MCF 10A (cell line): ENCODE results near the gene CLCN4. TPM values are rescaled to one million over a fixed set of nuclear protein-coding genes. Genes with fewer than 3 reads are reported as not detected.
A peak's percentile ranks its signal among the peaks of the same experiment; 100 is the strongest.

Source experiments
- BruUV-seq: library from RNA; stranded (reverse); fragments of 400-500 nt; replicated peaks from 2 replicates; lab custom pipeline; 2021; lab: Mats Ljungman, UMichigan
- CTCF ChIA-PET: fragments of 300-600 bp; sonication (Branson Sonifier 250); formaldehyde crosslinking; extraction: SDS; loops from one replicate; lab custom pipeline; 2021; ENCODE audit warnings: antibody characterized with exemption, inconsistent platforms; lab: Yijun Ruan, JAX
- POLR2A ChIA-PET: fragments of 300-600, 350-650 bp; sonication (Branson Sonifier 250); formaldehyde crosslinking; extraction: SDS; loops from one replicate; lab custom pipeline; 2020; ENCODE audit warnings: antibody characterized with exemption, inconsistent platforms; lab: Yijun Ruan, JAX
- DNase-seq: peaks from one replicate; pipeline ENCODE4 v3.0.0-alpha.2; 2018; ENCODE audit not compliant: unreplicated experiment
- H3K27ac Mint-ChIP-seq: one replicate; pipeline ENCODE4 v1.8.0; 2022; ENCODE audit warnings: mild to moderate bottlenecking, low read depth, mixed read lengths; ENCODE audit not compliant: unreplicated experiment
- H3K27me3 Mint-ChIP-seq: one replicate; pipeline ENCODE4 v1.8.0; 2022; ENCODE audit warnings: mixed read lengths; ENCODE audit not compliant: insufficient read depth, unreplicated experiment
- H3K36me3 Mint-ChIP-seq: one replicate; pipeline ENCODE4 v1.8.0; 2022; ENCODE audit warnings: mild to moderate bottlenecking, moderate library complexity, mixed read lengths; ENCODE audit not compliant: insufficient read depth, unreplicated experiment
- H3K4me1 Mint-ChIP-seq: one replicate; pipeline ENCODE4 v1.8.0; 2022; ENCODE audit warnings: mixed read lengths; ENCODE audit not compliant: insufficient read depth, unreplicated experiment
- H3K4me3 Mint-ChIP-seq: one replicate; pipeline ENCODE4 v1.8.0; 2022; ENCODE audit warnings: mild to moderate bottlenecking, moderate library complexity, mixed read lengths; ENCODE audit not compliant: unreplicated experiment
- H3K9me3 Mint-ChIP-seq: one replicate; pipeline ENCODE4 v1.8.0; 2022; ENCODE audit warnings: mixed read lengths; ENCODE audit not compliant: unreplicated experiment
- intact Hi-C: fragments of 100-400 bp; cut with micrococcal nuclease; formaldehyde crosslinking; loops from 2 replicates; pipeline ENCODE4 v1.14.1; 2022
- total RNA-seq: library from RNA; stranded (reverse); gene quantifications from 2 replicates; pipeline ENCODE4 v1.2.3, GENCODE V29; 2022
- TF ChIP-seq, protein P1 (sequence below): fragments of 200-600 bp; IDR thresholded peaks from one replicate; pipeline ENCODE4 v1.8.0; 2022; ENCODE audit warnings: antibody characterized with exemption, mild to moderate bottlenecking; ENCODE audit not compliant: unreplicated experiment

The CLCN4 gene
- total RNA-seq, 1 experiment from 2014 or later: 7.3 TPM

DNA sequence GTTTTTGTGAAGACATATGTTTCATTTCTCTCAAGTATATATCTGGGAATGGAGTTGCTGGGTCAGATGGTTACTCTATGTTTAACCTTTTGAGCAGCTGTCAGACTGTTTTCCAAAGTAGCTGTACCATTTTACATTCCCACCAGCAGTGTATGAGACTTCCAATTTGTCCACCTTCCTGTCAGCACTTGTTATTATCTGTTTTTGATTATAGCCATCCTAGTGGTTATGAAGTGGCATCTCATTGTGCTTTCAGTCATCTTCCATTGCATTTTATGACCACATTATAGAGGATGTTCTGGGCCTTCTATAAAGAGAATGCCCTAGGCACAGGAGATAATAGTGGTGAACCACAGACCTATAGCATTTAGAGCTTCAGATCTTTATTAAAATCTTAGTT, 39.2 kb downstream of the CLCN4 start:
- Mint-ChIP-seq H3K9me3 (peaks cover 8% of the 10 kb centered on the region), H3K36me3 (peaks cover 18% of the 10 kb centered on the region), H3K27me3 (no peaks in the 10 kb centered on the region), H3K4me3 (no peak overlapping the region), H3K27ac (no peak overlapping the region), H3K4me1 (peaks cover 6% of the 10 kb centered on the region)
- TF ChIP-seq, protein P1, sequence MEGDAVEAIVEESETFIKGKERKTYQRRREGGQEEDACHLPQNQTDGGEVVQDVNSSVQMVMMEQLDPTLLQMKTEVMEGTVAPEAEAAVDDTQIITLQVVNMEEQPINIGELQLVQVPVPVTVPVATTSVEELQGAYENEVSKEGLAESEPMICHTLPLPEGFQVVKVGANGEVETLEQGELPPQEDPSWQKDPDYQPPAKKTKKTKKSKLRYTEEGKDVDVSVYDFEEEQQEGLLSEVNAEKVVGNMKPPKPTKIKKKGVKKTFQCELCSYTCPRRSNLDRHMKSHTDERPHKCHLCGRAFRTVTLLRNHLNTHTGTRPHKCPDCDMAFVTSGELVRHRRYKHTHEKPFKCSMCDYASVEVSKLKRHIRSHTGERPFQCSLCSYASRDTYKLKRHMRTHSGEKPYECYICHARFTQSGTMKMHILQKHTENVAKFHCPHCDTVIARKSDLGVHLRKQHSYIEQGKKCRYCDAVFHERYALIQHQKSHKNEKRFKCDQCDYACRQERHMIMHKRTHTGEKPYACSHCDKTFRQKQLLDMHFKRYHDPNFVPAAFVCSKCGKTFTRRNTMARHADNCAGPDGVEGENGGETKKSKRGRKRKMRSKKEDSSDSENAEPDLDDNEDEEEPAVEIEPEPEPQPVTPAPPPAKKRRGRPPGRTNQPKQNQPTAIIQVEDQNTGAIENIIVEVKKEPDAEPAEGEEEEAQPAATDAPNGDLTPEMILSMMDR: no peak
- no TSS peak for BruUV-seq
- intact Hi-C loops: no loop called here
- DNase-seq: no peak
- CTCF ChIA-PET: interaction anchor here (0.6 to 3.7 kb wide), 5 partner anchors 421 to 572 kb away, joined by 3 to 23 read pairs (median 4); no protein-coding TSS in a partner anchor
- POLR2A ChIA-PET: interaction anchor here (1.2 kb wide), 1 partner anchor 440 kb away, joined by 3 read pairs; no protein-coding TSS in a partner anchor

- H3K9me3 Mint-ChIP-seq: peaks cover 8% of the 10 kb centered on the region
- no peak for DNase-seq
- H3K27me3 Mint-ChIP-seq: no peaks in the 10 kb centered on the region
- POLR2A ChIA-PET: no interaction called here
- H3K36me3 Mint-ChIP-seq: peaks cover 13% of the 10 kb centered on the region
- TF ChIP-seq, protein P1: no peak
- H3K4me3 Mint-ChIP-seq: no peak overlapping the region
- CTCF ChIA-PET: interaction anchor here (1.1 to 1.9 kb wide), 3 partner anchors 418 to 525 kb away, joined by 4 read pairs; no protein-coding TSS in a partner anchor
- H3K4me1 Mint-ChIP-seq: peaks cover 6% of the 10 kb centered on the region
- intact Hi-C loops: no loop called here
- no peak overlapping the region for H3K27ac Mint-ChIP-seq
- BruUV-seq: no TSS peak
These were observed 40.8 kb downstream of the CLCN4 start for GRCh38 chrX:10197279-10198210.

- BruUV-seq: no TSS peak
- intact Hi-C loops: no loop called here
- H3K27ac Mint-ChIP-seq: no peak overlapping the region
- ChIA-PET POLR2A (no interaction called here), CTCF (interaction anchor here (0.6 to 3.5 kb wide), 5 partner anchors 8 to 526 kb away, joined by 3 to 22 read pairs (median 3); no protein-coding TSS in a partner anchor)
- no peak overlapping the region for H3K4me3 Mint-ChIP-seq
- no peak for DNase-seq
- H3K9me3 Mint-ChIP-seq: peaks cover 8% of the 10 kb centered on the region
- H3K4me1 Mint-ChIP-seq: peaks cover 6% of the 10 kb centered on the region
- TF ChIP-seq, protein P1: no peak
- peaks cover 13% of the 10 kb centered on the region for H3K36me3 Mint-ChIP-seq
- no peaks in the 10 kb centered on the region for H3K27me3 Mint-ChIP-seq
These were observed 41.5 kb downstream of the CLCN4 start for GRCh38 chrX:10198254-10198653.

DNA sequence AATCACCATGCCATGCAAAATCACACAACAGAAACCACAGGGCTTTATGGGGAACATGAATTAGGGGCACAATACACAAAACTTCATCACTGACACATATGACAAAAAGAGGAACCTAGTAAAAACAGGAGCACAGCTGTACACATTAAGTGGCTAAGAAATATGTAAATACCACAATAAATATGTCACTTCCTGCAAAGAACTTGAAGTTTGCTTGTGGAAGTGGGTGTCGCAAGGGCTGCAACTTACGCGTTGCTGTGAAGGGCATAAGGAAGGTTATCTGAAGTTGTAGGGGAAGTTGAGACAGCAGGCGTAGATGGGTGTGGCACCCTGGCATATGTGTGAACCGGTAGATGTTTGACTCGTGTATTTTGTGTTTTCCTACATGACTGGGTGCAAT, 42.4 kb downstream of the CLCN4 start:
- TF ChIP-seq, protein P1: no peak
- H3K36me3 Mint-ChIP-seq: peaks cover 13% of the 10 kb centered on the region
- no peak overlapping the region for H3K27ac Mint-ChIP-seq
- peaks cover 8% of the 10 kb centered on the region for H3K9me3 Mint-ChIP-seq
- peaks cover 6% of the 10 kb centered on the region for H3K4me1 Mint-ChIP-seq
- CTCF ChIA-PET: interaction anchor here (0.8 to 3.5 kb wide), 3 partner anchors 9 to 523 kb away, joined by 3 to 22 read pairs (median 3); no protein-coding TSS in a partner anchor
- H3K4me3 Mint-ChIP-seq: no peak overlapping the region
- POLR2A ChIA-PET: no interaction called here
- intact Hi-C loops: no loop called here
- BruUV-seq: no TSS peak
- no peaks in the 10 kb centered on the region for H3K27me3 Mint-ChIP-seq
- peak; percentile 17 for DNase-seq
